Ureter (tissue), 1 donor: ENCODE results near the gene MACF1. TPM values are rescaled to one million over a fixed set of nuclear protein-coding genes. Genes with fewer than 3 reads are reported as not detected.
"Not testable (repeated sequence)": the region's sequence is repeated elsewhere in the genome, so short reads cannot be mapped to it uniquely, and the experiment has no call there.

ENCODE experiments used
- DNase-seq: peaks from one replicate; pipeline ENCODE4 v3.0.0-alpha.2; 2020; ENCODE audit warnings: low spot score
- total RNA-seq: library from RNA; stranded (reverse); gene quantifications from one replicate; pipeline ENCODE4 v1.2.4, GENCODE V29; 2023
- donor health status: DM: yes; HTN: yes; CAD: no.

MACF1 gene
- total RNA-seq, 1 donor from 2014 or later = 353 TPM

DNA sequence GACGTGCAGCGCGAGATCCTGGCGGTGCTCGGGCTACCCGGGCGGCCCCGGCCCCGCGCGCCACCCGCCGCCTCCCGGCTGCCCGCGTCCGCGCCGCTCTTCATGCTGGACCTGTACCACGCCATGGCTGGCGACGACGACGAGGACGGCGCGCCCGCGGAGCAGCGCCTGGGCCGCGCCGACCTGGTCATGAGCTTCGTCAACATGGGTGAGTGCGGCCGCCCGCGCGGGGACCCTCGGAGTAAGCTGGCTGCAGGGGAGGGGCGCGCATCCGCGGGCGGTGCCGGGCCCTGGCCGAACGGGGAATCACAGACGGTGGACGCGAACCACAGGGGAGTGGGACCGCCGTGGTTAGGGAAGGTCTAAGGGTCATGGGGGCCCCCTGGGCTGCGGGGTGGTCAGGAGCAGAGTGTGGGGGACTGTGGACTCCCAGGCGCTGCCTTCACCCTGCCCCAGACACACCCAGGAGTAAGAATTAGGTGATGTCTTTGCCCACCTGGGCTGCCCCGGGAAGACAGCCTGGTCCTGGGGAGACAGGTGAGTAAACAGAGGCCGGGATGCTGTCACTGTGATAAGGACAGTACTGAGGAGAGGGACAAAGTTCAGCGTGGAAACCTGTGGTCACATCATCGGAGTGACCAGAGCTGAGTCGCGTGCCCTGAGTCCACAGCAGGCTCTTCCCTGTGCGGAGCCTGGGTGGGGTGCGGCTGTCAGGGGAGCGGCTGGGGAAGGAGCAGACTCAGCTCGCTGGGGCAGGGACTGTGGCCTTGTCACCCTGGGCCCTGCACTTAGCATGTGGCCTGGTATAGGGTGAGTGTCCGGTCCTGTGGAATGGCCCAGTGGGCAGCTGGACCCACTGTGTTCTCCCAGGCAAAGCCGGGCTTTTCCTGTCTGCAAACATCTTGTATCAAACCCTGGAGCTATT, 287.9 kb downstream of the MACF1 start:
- not testable (repeated sequence) for DNase-seq

DNA sequence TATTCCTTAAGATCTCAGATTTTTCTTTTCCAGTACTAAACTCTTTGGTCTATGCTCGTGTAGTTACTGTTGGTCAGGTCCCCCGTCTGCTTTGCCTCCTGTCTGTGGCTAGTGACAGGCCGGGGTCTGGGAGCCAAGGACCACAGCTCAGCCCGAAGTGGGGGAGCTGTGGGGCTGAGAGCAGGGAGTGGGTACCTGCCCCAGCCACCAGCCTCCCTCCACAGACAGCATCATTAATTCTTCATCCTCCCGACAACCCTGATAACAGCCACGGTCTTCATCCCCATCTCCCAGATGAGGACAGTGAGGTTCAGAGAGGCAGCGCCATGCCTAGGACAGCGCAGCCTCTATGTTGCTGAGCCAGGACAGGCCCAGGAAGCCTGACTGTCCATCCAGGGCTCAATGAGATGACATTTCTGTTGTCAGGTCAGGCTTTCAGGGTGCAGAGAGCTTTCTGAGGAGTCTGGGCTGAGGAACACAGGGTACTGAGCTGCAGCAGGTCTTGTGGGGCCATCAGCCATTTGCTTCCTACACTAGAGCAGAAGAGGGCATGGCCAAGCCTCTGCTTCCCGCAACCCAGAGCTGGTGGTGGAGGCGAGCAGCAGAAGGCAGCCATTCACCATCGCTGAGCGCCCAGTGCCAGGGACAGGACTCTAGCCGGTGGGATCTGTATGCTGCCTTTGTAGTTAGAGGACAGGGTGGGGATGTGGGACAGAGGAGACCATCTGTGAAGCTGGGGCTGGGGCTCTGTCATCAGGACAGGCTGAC, 288.7 kb downstream of the MACF1 start:
- DNase-seq = not testable (repeated sequence)

DNA sequence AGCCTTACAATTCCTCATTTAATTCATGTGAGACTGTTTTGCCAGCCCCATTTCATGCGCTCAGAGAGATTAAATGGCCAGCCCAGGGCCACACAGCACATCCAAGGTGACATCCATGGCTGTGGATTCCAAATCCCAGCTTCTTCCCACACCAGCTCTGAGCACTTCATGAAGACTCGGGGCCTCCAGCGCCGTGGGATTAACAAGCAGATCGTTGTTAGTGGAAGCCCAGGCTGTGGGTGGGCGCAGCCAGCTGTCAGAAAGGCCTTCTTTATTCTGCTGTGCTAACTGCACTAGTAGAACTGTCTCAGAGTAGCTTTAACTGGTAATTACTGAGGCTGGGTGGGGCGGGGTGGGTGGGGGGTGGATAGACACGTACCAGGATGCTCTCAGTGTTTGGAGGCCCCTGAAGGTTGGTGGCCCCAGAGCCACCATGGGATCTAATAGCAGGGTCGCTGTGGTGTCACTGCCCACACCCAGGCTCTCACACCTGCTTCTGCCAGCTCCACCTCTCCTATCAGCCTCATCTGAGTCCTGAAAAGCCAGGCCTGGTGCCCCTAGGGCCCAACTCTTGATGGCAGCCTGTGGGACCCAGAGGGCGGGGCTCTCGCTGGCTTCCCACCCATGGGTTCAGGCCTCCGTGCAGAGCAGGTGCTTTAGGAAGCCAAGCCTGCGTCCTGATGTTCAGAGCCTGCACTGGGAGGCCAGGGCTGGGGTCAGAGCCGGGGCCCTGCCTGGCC, 290.3 kb downstream of the MACF1 start:
- DNase-seq = no peak

DNA sequence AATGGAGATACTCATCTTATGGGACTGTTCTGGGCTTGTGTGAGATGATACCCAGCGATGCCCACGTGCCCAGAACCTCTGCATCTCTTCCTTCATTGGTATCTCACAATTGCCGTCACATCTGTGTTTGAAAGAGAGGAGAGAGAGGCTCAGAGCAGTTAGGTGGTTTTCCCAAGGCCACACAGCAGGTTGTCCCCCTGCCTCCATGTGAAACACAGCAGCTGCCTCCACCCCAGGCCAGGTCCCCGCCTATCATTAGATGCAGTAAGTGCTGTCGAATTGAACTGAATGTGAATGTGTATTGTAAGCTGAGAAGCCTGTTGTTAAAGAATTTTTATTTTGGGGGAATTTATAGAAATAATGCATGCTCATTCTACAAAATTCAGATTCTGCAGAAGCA, 292.0 kb downstream of the MACF1 start:
- DNase-seq = not testable (repeated sequence)

DNA sequence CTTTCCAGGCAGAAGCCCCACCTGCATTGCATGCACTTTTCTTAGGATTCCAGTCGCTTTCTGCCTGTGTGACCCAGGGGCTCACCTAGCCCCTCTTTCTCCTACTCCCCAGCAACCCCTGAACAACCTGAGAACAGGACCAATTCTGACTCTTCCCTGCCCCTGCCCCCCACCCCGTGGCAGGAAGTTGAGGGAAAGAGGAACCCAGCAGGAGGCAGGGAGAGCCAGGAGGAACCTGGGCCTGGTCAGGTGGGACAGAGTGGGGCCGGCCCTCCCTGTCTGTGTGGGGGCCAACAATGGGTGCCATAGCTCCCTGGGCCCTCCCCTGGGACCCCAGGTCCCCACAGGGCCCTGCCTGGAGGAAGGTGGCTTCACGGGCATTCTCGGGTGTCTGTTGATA, 293.1 kb downstream of the MACF1 start:
- DNase-seq = no peak

DNA sequence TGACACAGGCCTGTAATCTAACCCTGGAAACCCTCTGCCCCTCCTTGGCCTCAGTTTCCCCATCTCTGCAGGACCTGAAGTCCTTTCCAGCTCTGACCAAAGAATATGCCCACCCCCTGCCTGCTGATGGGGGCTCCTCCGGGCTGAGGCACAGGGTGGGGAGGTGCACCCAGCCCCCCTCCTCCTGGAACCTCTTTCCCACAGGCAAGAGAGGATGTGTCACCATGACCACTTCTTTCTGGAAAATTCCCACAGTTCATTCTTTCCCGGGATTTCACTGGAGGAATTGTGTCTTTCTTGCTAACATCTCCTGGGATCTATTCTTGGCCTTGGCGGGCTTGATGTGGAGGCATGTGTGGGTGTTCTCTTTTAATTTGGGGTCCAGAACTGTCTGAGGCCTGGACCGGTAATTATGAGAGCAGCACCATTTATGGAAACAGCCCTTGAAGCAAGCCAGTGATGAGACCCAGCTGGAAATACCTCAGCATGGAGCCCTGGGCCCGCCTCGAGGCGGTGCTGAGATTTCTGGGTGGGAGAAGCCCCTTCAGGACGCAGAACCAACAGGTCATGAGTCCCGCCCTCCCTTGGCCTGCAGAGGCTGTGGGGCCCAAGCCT, 293.7 kb downstream of the MACF1 start:
- not testable (repeated sequence) for DNase-seq

DNA sequence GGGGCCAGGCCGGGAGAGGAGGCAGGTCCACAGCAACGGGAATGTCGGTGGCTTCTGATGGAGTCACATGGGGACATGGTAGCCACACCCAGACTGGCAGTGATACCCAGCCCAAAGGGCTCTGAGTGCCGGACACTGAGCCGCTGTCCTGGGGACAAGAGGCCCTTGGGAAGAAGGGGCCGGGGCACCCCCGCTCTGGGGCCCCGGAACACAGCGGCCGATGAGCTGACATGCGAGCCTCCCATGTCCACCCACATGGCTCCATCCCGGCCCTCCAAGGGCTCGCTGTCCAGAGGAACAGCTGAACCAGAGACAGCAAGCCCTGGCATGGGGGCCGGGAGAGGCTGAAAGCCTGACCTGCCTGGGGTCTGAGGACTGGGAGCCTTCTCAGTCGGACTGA, 294.3 kb downstream of the MACF1 start:
- DNase-seq = not testable (repeated sequence)

DNA sequence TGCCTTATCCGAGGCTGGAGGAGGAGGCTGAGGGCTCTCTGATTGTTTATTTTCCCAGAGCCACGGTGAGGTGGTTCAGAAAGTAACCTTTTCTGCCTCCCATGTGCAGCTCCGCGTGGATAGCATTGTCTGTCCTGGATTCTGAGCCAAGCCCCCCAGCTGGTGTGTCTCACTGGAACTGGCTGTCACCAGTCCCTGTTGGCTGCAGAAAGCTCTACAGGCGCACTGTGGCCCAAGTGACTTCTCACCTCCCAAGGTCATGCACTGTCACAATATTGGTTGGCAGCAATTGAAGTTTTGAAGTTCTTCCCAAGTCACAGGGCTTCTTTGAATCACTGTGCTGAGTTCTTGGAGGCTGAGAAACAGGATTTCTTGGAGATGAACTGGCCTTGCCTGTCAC, 295.2 kb downstream of the MACF1 start:
- DNase-seq = no peak

DNA sequence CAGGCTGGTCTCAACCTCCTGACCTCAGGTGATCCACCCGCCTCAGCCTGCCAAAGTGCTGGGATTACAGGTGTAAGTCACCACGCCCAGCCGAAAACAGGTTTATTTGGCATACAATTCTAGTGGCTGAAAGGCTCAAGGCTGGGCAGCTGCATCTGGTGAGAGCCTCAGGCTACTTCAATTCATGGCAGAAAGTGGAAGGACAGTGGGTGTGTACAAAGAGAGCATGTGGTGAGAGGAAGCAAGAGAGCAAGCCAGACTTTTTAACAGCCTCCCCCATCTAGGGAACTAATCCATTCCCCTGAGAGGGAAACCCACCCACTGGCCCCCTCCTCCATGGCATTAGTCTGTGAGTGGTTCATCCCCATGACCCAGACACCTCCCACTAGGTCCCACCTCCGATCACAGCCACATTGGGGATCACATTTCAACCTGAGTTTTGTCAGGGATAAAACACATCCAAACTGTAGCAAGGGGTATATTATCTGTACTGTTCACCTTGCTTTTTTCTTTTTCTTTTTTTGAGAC, 296.4 kb downstream of the MACF1 start:
- DNase-seq = no peak

DNA sequence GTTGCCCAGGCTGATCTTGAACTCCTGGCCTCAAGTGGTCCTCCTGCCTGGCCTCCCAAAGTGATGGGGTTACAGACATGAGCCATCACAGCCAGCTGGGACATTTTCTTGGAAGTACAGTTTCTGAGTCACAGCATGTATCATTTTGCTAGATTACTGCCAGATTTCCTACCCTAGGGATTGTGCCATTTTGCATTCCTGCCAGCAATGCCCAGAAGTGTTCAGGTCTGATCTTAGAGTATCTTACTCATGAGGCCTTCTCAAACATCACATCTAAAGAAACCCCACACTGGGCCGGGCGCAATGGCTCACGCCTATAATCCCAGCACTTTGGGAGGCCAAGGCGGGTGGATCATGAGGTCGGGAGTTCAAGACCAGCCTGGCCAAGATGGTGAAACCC, 297.2 kb downstream of the MACF1 start:
- no peak for DNase-seq

DNA sequence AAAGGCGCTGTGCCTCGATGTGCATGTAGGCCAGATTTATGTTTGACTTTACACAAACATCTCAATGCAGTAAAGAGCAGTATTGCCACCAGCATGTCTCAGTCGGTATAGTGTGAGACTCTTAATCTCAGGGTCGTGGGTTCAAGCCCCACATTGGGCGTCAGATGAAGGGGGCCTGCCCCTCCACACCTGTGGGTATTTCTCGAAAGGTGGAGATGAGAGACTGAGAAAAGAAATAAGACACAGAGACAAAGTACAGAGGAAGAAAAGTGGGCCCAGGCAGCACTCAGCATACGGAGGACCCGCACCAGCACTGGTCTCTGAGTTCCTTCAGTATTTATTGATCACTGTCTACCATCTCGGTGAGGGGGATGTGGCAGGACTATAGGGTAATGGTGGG, 299.9 kb downstream of the MACF1 start:
- DNase-seq = not testable (repeated sequence)

DNA sequence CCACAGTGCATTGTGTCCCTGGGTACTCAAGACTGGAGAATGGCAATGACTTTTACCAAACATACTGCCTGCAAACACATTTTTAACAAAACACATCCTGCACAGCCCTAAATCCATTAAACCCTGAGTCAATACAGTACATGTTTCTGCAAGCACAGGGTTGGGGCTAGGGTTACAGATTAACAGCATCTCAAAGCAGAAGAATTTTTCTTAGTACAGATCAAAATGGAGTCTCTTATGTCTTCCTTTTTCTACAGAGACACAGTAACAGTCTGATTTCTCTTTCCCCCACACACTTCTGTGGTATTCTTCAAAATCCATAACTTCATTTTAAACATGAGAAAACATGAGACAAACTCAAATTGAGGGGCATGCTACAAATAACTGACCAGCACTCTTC, 300.8 kb downstream of the MACF1 start:
- no peak for DNase-seq

DNA sequence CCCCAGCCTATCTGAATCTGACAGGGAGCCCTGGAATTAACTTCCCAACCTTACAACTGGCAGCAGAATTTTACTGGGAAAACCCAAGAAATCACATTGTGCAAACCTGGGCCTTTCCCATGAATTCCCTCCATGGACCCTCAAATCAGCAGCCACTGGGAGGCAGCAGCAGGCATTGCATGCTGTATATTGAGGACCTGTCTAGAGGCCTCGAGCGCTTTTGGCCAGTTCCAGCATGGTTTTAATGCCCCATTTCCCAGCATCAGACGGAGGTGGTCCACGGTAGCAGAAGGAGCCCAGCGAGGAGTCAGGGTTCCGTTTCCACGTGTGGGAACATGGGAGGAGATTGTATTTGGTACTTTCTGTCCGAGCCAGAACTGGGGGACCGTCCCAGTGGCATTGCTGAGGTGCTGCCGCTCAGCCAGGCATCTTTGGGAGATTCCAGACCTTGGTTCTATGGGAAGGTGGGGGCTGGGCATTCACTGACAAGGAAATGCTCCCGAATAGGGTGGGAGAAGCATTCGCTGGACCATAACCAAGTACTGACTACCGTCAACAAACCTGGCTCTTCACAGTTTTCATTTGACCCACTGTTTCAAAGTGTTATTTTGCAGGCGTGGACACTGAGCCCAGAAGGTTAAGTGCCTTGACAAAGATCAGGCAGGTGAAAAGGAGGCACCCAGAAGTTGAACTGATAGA, 302.9 kb downstream of the MACF1 start:
- DNase-seq = no peak

DNA sequence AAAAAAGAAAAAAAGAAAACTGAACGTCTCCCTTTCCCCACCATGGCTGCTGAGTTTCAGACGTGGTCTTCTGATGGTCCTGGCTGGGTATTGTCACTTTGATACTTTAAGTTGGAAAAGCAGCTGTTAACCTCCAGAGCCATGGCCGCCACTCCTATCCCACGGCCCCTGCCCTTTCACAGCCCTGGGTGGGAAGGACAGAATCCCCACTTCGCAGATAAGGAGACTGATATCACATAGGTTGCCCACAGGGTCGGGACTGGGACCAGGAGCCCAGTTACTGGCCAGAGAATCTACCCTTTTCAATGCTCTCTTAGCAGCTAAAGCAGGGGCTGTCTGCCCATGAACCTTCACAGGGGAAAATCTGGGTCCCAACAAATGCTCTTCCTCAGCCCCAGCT, 303.8 kb downstream of the MACF1 start:
- DNase-seq = no peak

DNA sequence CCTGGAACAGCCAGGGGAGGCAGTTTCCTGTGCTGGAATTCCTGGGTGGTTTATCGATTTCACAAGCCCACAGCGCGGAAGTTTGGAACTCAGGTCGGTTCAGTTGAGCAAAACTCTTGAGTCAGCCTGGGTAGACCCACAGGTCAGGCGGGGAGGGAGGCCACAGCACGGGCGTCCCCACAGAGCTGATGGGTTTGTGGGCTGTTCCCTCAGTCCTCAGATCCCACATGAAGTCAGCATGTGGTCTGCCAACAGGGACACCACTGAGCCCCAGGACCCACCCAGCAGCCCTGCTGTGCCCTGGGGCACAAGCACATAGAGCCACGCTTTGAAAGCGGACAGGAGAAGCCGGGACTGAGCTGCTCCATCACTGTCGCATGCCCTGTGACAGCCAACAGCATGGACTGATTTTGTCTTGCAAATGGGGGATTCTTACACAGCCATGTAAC, 304.4 kb downstream of the MACF1 start:
- no peak for DNase-seq

DNA sequence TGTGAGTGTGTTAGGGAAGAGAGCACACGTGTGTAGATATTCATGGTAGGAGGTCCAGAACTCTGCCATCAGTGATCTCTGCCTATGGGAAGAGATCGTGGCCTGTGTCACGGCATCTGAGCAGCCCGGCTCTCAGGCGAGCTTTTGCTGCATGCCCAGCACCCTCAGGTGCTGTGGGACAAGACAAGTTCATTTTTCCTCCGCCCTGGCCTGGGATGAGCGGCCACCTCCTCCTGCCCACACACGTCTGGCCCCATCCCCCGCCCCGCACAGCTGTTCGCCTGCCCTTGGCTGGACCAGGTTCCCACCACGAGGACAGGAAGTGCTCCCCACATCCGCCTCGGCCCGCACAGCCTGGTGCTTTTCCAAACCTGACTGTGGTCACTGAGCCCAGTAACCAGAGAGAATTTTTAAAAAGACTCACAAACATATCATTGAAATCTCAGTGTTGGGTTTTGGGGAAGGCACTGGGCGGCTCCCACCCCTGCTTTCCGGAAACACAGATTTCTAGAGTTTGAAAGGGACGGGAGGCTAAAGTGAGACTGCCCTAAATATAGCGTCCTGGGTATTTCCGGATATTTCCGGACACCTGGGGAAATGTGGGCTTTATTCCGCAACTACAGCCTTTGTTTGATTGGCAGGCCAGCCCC, 305.0 kb downstream of the MACF1 start:
- no peak for DNase-seq

DNA sequence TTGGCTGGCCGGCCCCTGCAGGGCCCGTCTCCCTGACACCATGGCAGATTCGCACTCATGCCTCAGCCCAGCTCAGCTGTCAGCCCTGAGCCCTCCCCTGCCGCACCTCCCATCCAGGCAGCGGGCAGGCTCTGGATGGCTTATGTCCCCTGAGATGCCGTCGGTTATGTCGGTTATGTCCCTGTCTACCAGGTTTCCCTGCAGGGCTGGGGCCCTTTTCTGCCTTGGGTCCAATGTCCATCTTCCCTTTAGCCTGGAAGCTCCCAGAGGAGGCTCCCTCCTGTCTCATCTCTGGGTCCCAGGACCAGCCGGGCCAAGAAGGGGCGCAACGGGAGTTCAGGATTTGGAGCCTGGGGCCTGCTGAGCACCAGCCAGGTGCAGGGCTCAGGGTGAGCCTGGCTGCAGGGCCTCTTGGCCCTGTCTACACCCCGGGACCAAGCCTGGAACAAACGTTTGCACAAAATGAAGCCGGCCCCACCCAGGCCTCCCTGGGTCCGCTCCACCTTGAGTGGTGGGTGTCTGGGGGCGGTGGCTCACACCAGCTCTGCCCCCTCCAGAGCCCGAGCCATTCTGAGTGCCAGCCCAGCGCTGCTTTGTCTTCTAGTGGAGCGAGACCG, 306.2 kb downstream of the MACF1 start:
- not testable (repeated sequence) for DNase-seq

DNA sequence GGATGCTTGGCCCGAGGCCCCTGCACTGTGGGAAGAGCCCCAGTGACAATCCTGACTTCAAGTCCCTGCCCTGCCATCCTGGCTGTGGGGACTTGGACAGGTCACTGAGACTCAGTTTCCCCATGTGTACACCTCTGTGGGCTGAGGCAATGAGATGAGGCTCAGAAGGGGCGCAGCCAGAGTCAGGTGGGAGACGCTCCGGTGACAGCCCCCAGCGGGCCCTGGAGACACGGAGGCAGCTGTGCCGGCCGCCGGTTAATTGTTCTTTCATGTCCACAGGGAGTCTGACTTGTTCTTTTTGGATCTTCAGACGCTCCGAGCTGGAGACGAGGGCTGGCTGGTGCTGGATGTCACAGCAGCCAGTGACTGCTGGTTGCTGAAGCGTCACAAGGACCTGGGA, 307.0 kb downstream of the MACF1 start:
- not testable (repeated sequence) for DNase-seq

DNA sequence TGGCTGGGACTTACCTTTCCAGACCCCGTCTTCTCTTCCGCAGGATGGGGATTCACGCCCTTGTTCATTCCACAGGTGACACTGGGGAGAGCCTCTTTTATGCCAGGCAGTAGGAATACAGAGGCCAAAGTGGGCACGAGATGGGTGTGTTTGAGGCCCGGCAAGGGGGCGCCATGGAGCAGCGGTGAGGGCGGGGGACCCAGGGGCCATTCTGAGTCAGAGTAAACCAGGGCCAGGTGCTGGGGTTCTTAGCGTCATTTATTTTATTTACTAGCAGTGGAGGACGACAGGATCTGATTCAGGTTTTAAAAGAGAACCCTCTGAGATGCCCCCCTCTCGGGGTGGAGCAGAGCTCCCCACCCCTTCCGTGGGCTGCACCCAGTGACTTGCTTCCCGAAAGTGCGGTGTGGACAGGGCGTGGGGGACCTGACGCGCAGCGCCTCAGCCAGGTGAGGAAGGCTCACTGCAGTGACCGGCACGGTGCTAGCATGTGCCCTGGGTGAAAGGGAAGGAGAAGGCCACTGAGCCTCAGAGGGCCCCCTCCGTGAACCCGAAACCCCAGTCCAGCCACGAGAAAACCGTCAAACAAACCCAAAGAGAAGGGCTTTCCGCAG, 307.8 kb downstream of the MACF1 start:
- not testable (repeated sequence) for DNase-seq
